Endothelial cell of umbilical vein (primary cell): ENCODE results near the gene TRIM13. TPM values are rescaled to one million over a fixed set of nuclear protein-coding genes. Genes with fewer than 3 reads are reported as not detected.

Experiments
- BruUV-seq: library from RNA; stranded (reverse); fragments of 400-500 nt; replicated peaks from 2 replicates; lab custom pipeline; 2021; lab: Mats Ljungman, UMichigan
- CTCF ChIA-PET: fragments of 300-600, 350-600 bp; sonication (Branson Sonifier 250); formaldehyde crosslinking; loops from one replicate; lab custom pipeline; 2021; ENCODE audit warnings: antibody characterized with exemption, inconsistent platforms; lab: Charles Lee
- POLR2A ChIA-PET: fragments of 300-600, 350-600 bp; sonication (Branson Sonifier 250); formaldehyde crosslinking; loops from one replicate; lab custom pipeline; 2021; ENCODE audit warnings: antibody characterized with exemption, inconsistent platforms; lab: Charles Lee
- DNase-seq: peaks from one replicate; pipeline ENCODE4 v3.0.0-alpha.2; 2011; ENCODE audit warnings: low read depth, low spot score
- FAIRE-seq: peaks from 2 replicates; lab custom pipeline; 2011; peaks lifted over from hg19 to GRCh38; lab: Jason Lieb, UNC
- H2AFZ ChIP-seq: 2 replicates; pipeline ENCODE4 v1.6.0; 2012; ENCODE audit warnings: low read depth, low read length, control low read depth, inconsistent platforms
- H3K27ac ChIP-seq: 2 replicates; pipeline ENCODE4 v1.5.1; 2011; ENCODE audit warnings: low read depth, mild to moderate bottlenecking, control low read depth, low read length, moderate library complexity; ENCODE audit not compliant: insufficient read depth
- H3K27me3 ChIP-seq, 2 experiments: 2 replicates each; pipeline versions ENCODE4 v1.6.0 to v1.6.1; 2011; ENCODE audit warnings: low read length in 2 of 2, mixed read lengths in 1 of 2; ENCODE audit not compliant: control insufficient read depth in 2 of 2, insufficient read depth in 2 of 2
- H3K36me3 ChIP-seq, 2 experiments: 2 replicates in 1 of 2; 3 replicates in 1 of 2; pipeline ENCODE4 v1.5.1; 2011; ENCODE audit warnings: low read length in 2 of 2, mild to moderate bottlenecking in 1 of 2, moderate library complexity in 1 of 2; ENCODE audit not compliant: control insufficient read depth in 2 of 2, insufficient read depth in 2 of 2; ENCODE audit errors: extremely low read depth in 1 of 2
- H3K4me1 ChIP-seq: 3 replicates; pipeline ENCODE4 v1.5.1; 2011; ENCODE audit warnings: mild to moderate bottlenecking, low read length; ENCODE audit not compliant: control insufficient read depth, insufficient read depth; ENCODE audit errors: extremely low read depth
- H3K4me2 ChIP-seq: 2 replicates; pipeline ENCODE4 v1.6.1; 2011; ENCODE audit warnings: low read length, control low read depth, mixed read lengths; ENCODE audit not compliant: insufficient read depth
- H3K4me3 ChIP-seq, 3 experiments: fragments of 200-600 bp in 1 of 3; sonication (generic), shearing (Covaris generic) in 1 of 3; replicated peaks in 1 of 3; 2 replicates each; pipeline ENCODE4 v1.5.1; 2011 to 2016; ENCODE audit warnings: control low read depth in 3 of 3, low read length in 3 of 3, mild to moderate bottlenecking in 2 of 3, inconsistent platforms in 1 of 3, low read depth in 1 of 3, moderate library complexity in 1 of 3; ENCODE audit not compliant: insufficient read depth in 1 of 3
- H3K79me2 ChIP-seq: 2 replicates; pipeline ENCODE4 v1.6.0; 2012; ENCODE audit warnings: low read length, inconsistent platforms; ENCODE audit not compliant: control insufficient read depth, insufficient read depth
- H3K9ac ChIP-seq: replicated peaks from 2 replicates; pipeline ENCODE3; 2011; ENCODE audit warnings: low read length, control low read depth; ENCODE audit not compliant: insufficient read depth; ENCODE audit errors: extremely low read depth
- H3K9me1 ChIP-seq: replicated peaks from 3 replicates; pipeline ENCODE4 v1.6.0; 2011; ENCODE audit warnings: mild to moderate bottlenecking, low read length; ENCODE audit not compliant: control insufficient read depth, insufficient read depth; ENCODE audit errors: extremely low read depth
- H3K9me3 ChIP-seq: replicated peaks from 2 replicates; pipeline ENCODE4 v1.5.1; 2012; ENCODE audit warnings: low read length, inconsistent platforms; ENCODE audit not compliant: control insufficient read depth, insufficient read depth
- H4K20me1 ChIP-seq: replicated peaks from 2 replicates; pipeline ENCODE3; 2011; ENCODE audit warnings: mild to moderate bottlenecking, low read length; ENCODE audit not compliant: control insufficient read depth, insufficient read depth; ENCODE audit errors: extremely low read depth
- CTCF ChIP-seq, 2 donors: IDR thresholded peaks; 1 replicate in 1 of 2; 2 replicates in 1 of 2; pipeline ENCODE4 v1.5.1; 2011; ENCODE audit warnings: low read length in 2 of 2, mild to moderate bottlenecking in 2 of 2, moderate library complexity in 2 of 2, control low read depth in 1 of 2, inconsistent platforms in 1 of 2, low read depth in 1 of 2; ENCODE audit not compliant: insufficient read depth in 1 of 2; ENCODE audit errors: extremely low read depth in 1 of 2
- EZH2 ChIP-seq: IDR thresholded peaks from 2 replicates; pipeline ENCODE4 v1.6.1; 2012; ENCODE audit warnings: borderline replicate concordance, low read depth, mild to moderate bottlenecking, moderate library complexity, low read length, inconsistent platforms; ENCODE audit not compliant: severe bottlenecking
- FOS ChIP-seq: IDR thresholded peaks from 2 replicates; pipeline ENCODE4 v1.6.1; 2011; ENCODE audit warnings: mild to moderate bottlenecking, low read length, moderate library complexity, borderline replicate concordance; ENCODE audit not compliant: insufficient read depth
- GATA2 ChIP-seq: IDR thresholded peaks from 2 replicates; pipeline ENCODE4 v1.7.0; 2011; ENCODE audit warnings: low read depth, mild to moderate bottlenecking, moderate library complexity, mixed read lengths, low read length; ENCODE audit not compliant: insufficient read length, insufficient read depth
- JUN ChIP-seq: IDR thresholded peaks from 2 replicates; pipeline ENCODE4 v1.6.1; 2011; ENCODE audit warnings: borderline replicate concordance, low read depth; ENCODE audit not compliant: insufficient read length, insufficient read depth
- MAX ChIP-seq: IDR thresholded peaks from 2 replicates; pipeline ENCODE4 v1.6.1; 2011; ENCODE audit not compliant: insufficient read depth, insufficient read length
- MYC ChIP-seq: IDR thresholded peaks from one replicate; pipeline ENCODE4 v1.6.1; 2011; ENCODE audit warnings: mild to moderate bottlenecking, low read depth, low read length
- POLR2A ChIP-seq: IDR thresholded peaks from 2 replicates; pipeline ENCODE4 v1.6.1; 2012; ENCODE audit warnings: low read depth, mild to moderate bottlenecking, control low read depth, low read length
- POLR2AphosphoS5 ChIP-seq: IDR thresholded peaks from 2 replicates; pipeline ENCODE4 v1.6.1; 2012; ENCODE audit warnings: low read depth, mild to moderate bottlenecking, control low read depth, low read length, moderate library complexity; ENCODE audit not compliant: insufficient read depth
- dilution Hi-C: fragments of 300-500 bp; cut with MboI; formaldehyde crosslinking; loops from one replicate; pipeline ENCODE4 v1.15.0; 2019; ENCODE audit warnings: low sequenced_read_pairs; ENCODE audit not compliant: extremely low pct_ligation_motif_present
- intact Hi-C: fragments of 100-400 bp; cut with micrococcal nuclease; formaldehyde crosslinking; loops from one replicate; pipeline ENCODE4 v1.10.0; 2022
- polyA plus RNA-seq, 4 experiments: library from polyadenylated mRNA; depleted of rRNA in 3 of 4; stranded (reverse) in 3 of 4; unstranded in 1 of 4; fragments of >200 nt; gene quantifications; 2 replicates each; pipeline versions ENCODE4 v1.2.1 to v1.2.3, GENCODE V29; 2011 to 2012; ENCODE audit warnings: missing spikeins in 1 of 4
- total RNA-seq: library from RNA; stranded (reverse); gene quantifications from 2 replicates; pipeline ENCODE4 v1.2.3, GENCODE V29; 2021

The TRIM13 gene
- total and polyA plus RNA-seq, 2 donors (not counting 3 experiments of a cell fraction or from before 2014, with no cell fraction given) = 12.5 to 28.2 TPM

GRCh38 chr13:49995625-49996101 is 1.2 kb upstream of the TRIM13 start:
- peaks cover 33% of the 10 kb centered on the region for H3K79me2 ChIP-seq
- H3K27me3 ChIP-seq = no peaks in the 10 kb centered on the region
- H3K4me1 ChIP-seq = peaks cover 35% of the 10 kb centered on the region
- no peaks in the 10 kb centered on the region for H3K9me3 ChIP-seq
- POLR2A ChIA-PET = interaction anchor here (0.7 to 2.0 kb wide), 2 partner anchors 23 to 60 kb away, joined by 3 to 7 read pairs; partner anchors contain the start of gene SPRYD7
- CTCF ChIA-PET = interaction anchor here (2.0 to 4.8 kb wide), 4 partner anchors 12 to 916 kb away, joined by 7 to 133 read pairs (median 26); no protein-coding TSS in a partner anchor
- H3K9me1 ChIP-seq = peaks cover 3% of the 10 kb centered on the region
- H3K4me3 ChIP-seq = peak overlapping the region; percentile 70 to 85 (median 75)
- no peaks in the 10 kb centered on the region for H4K20me1 ChIP-seq
- peak; percentile 48 for DNase-seq
- peak overlapping the region; percentile 93 for H3K27ac ChIP-seq
- peak overlapping the region; percentile 85 for H3K4me2 ChIP-seq
- TF ChIP-seq GATA2 = no peak
- TF ChIP-seq FOS = no peak
- TF ChIP-seq EZH2 = no peak
- TF ChIP-seq MAX = no peak
- TF ChIP-seq POLR2AphosphoS5 = no peak
- no peak for TF ChIP-seq POLR2A
- no peak for TF ChIP-seq MYC
- no peak for TF ChIP-seq JUN
- no peak for TF ChIP-seq CTCF (IDR thresholded peaks at IDR 0.05; ENCODE audit: extremely low read depth in 1 of 2, insufficient read depth in 1 of 2, low read depth in 1 of 2, low read length in 2 of 2)
- intact Hi-C loops = loop anchor here (5.0 to 10.0 kb wide), 3 partner anchors 537 to 917 kb away; no protein-coding TSS in a partner anchor
- BruUV-seq = no TSS peak
- peak overlapping the region; percentile 94 for H3K9ac ChIP-seq
- dilution Hi-C loops = no loop called here
- peaks cover 0 to 7% of the 10 kb centered on the region in 2 experiments for H3K36me3 ChIP-seq
- H2AFZ ChIP-seq = peak overlapping the region; percentile 54
- FAIRE-seq = no peak
